Bronchial epithelial cell (primary cell): ENCODE results near the gene SPINK1. TPM values are rescaled to one million over a fixed set of nuclear protein-coding genes. Genes with fewer than 3 reads are reported as not detected.

Experiments used
- DNase-seq: peaks from one replicate; pipeline ENCODE4 v3.0.0-alpha.2; 2010; ENCODE audit warnings: low read depth
- FAIRE-seq: peaks from 2 replicates; lab custom pipeline; 2011; peaks lifted over from hg19 to GRCh38; lab: Jason Lieb, UNC
- H3K27me3 ChIP-seq: 2 replicates; pipeline ENCODE4 v1.5.1; 2011; ENCODE audit warnings: low read length; ENCODE audit not compliant: control insufficient read depth, insufficient read depth
- H3K36me3 ChIP-seq: 2 replicates; pipeline ENCODE4 v1.5.1; 2011; ENCODE audit warnings: low read length; ENCODE audit not compliant: control insufficient read depth, insufficient read depth
- H3K4me3 ChIP-seq: 2 replicates; pipeline ENCODE4 v1.5.1; 2011; ENCODE audit warnings: mild to moderate bottlenecking, low read depth, low read length, control low read depth
- CTCF ChIP-seq: IDR thresholded peaks from 2 replicates; pipeline ENCODE4 v1.5.1; 2011; ENCODE audit warnings: mild to moderate bottlenecking, moderate library complexity, low read length, control low read depth, inconsistent platforms; ENCODE audit not compliant: insufficient read depth, severe bottlenecking
- total RNA-seq: library from RNA; depleted of rRNA; stranded (reverse); fragments of >200 nt; gene quantifications from 2 replicates; pipeline ENCODE4 v1.2.1, GENCODE V29; 2014

The SPINK1 gene
- total RNA-seq, 1 donor from 2014 or later = 1.1 TPM

GRCh38 chr5:147776989-147777388 lies 54.5 kb downstream of the SPINK1 start:
- no peak for FAIRE-seq

More at GRCh38 chr5:147776989-147777388, 54.5 kb downstream of the SPINK1 start:
- DNase-seq = no peak
- TF ChIP-seq CTCF = no peak
- Histone ChIP-seq H3K36me3 (no peaks in the 10 kb centered on the region), H3K4me3 (no peak overlapping the region), H3K27me3 (peaks cover 5% of the 10 kb centered on the region)

Other genes starting within 250 kb of the SPINK1 start
- not detected in 2 replicates for gene JAKMIP2, start 48.9 kb downstream of the SPINK1 start, total RNA-seq
- gene SCGB3A2, start 47.0 kb upstream of the SPINK1 start, total RNA-seq = not detected in 2 replicates
- gene C5orf46, start 74.9 kb upstream of the SPINK1 start, total RNA-seq = not detected in 2 replicates
- gene SPINK5, start 232.3 kb upstream of the SPINK1 start, total RNA-seq = 8.4 and 151 TPM in 2 replicates